IMR-90 (cell line): ENCODE data around the gene PHEX. TPM values are rescaled to one million over a fixed set of nuclear protein-coding genes. Genes with fewer than 3 reads are reported as not detected.
A peak's percentile ranks its signal among the peaks of the same experiment; 100 is the strongest.

Source experiments
- ATAC-seq: fragments of 200-7000 bp; cut with Tn5 transposase; 2 replicates; pipeline ENCODE4 v1.9.1; 2020; ENCODE audit warnings: low read depth, mild to moderate bottlenecking, moderate library complexity
- BruUV-seq: library from RNA; stranded (reverse); fragments of 400-500 nt; replicated peaks from 2 replicates; lab custom pipeline; 2021; lab: Mats Ljungman, UMichigan
- CTCF ChIA-PET: fragments of 300-600 bp; formaldehyde crosslinking; extraction: SDS; loops from one replicate; lab custom pipeline; 2021; ENCODE audit warnings: antibody characterized with exemption; lab: Yijun Ruan, JAX
- POLR2A ChIA-PET: fragments of 300-600 bp; sonication (Branson Sonifier 250); formaldehyde crosslinking; loops from one replicate; lab custom pipeline; 2022; ENCODE audit warnings: antibody characterized with exemption; ENCODE audit not compliant: unreplicated experiment; lab: Charles Lee
- DNase-seq: peaks from one replicate; pipeline ENCODE4 v3.0.0; 2013
- H2AFZ ChIP-seq: replicated peaks from 2 replicates; pipeline ENCODE3; 2013; ENCODE audit warnings: low read length, mild to moderate bottlenecking; ENCODE audit not compliant: poor library complexity
- H2AK5ac ChIP-seq: 2 replicates; pipeline ENCODE4 v1.6.1; 2013; ENCODE audit warnings: low read depth, low read length, inconsistent platforms
- H2AK9ac ChIP-seq: replicated peaks from 2 replicates; pipeline ENCODE3; 2013; ENCODE audit warnings: mild to moderate bottlenecking, low read depth, low read length, moderate library complexity; ENCODE audit not compliant: poor library complexity
- H2BK120ac ChIP-seq: 2 replicates; pipeline ENCODE4 v1.6.1; 2013; ENCODE audit warnings: low read depth, low read length, inconsistent platforms
- H2BK15ac ChIP-seq: 3 replicates; pipeline ENCODE4 v1.6.1; 2013; ENCODE audit warnings: low read depth, low read length, inconsistent platforms
- H2BK20ac ChIP-seq: 2 replicates; pipeline ENCODE4 v1.6.1; 2013; ENCODE audit warnings: low read depth, mild to moderate bottlenecking, inconsistent platforms, low read length, moderate library complexity
- H2BK5ac ChIP-seq: 2 replicates; pipeline ENCODE4 v1.6.1; 2013; ENCODE audit warnings: mild to moderate bottlenecking, low read depth, low read length, inconsistent platforms; ENCODE audit not compliant: poor library complexity, severe bottlenecking
- H3K14ac ChIP-seq: replicated peaks from 2 replicates; pipeline ENCODE4 v1.6.1; 2013; ENCODE audit warnings: low read depth, low read length, inconsistent platforms
- H3K18ac ChIP-seq: 2 replicates; pipeline ENCODE4 v1.6.1; 2013; ENCODE audit warnings: low read depth, low read length, control low read depth
- H3K23ac ChIP-seq: 2 replicates; pipeline ENCODE4 v1.6.1; 2013; ENCODE audit warnings: low read depth, low read length, inconsistent platforms
- H3K27ac ChIP-seq: 2 replicates; pipeline ENCODE4 v1.5.1; 2013; ENCODE audit warnings: mild to moderate bottlenecking, control low read depth, low read length; ENCODE audit not compliant: insufficient read depth
- H3K27me3 ChIP-seq: 2 replicates; pipeline ENCODE4 v1.6.1; 2013; ENCODE audit warnings: low read length; ENCODE audit not compliant: control insufficient read depth, insufficient read depth
- H3K36me3 ChIP-seq: 2 replicates; pipeline ENCODE4 v1.6.1; 2013; ENCODE audit warnings: low read length, mixed read lengths; ENCODE audit not compliant: control insufficient read depth, insufficient read depth
- H3K4ac ChIP-seq: 2 replicates; pipeline ENCODE4 v1.6.1; 2013; ENCODE audit warnings: low read depth, low read length, inconsistent platforms
- H3K4me1 ChIP-seq: 2 replicates; pipeline ENCODE4 v1.6.1; 2013; ENCODE audit warnings: low read length, mixed read lengths; ENCODE audit not compliant: control insufficient read depth, insufficient read depth
- H3K4me2 ChIP-seq: 2 replicates; pipeline ENCODE4 v1.6.1; 2013; ENCODE audit warnings: low read depth, mild to moderate bottlenecking, control low read depth, low read length, moderate library complexity
- H3K4me3 ChIP-seq: 2 replicates; pipeline ENCODE4 v1.5.1; 2013; ENCODE audit warnings: low read depth, mild to moderate bottlenecking, control low read depth, low read length, moderate library complexity; ENCODE audit not compliant: insufficient read depth
- H3K56ac ChIP-seq: 2 replicates; pipeline ENCODE4 v1.6.1; 2013; ENCODE audit warnings: low read length, inconsistent platforms; ENCODE audit not compliant: insufficient read depth; ENCODE audit errors: extremely low read depth
- H3K79me1 ChIP-seq, 2 experiments: 2 replicates each; pipeline ENCODE4 v1.6.1; 2013; ENCODE audit warnings: low read length in 2 of 2, inconsistent platforms in 1 of 2, low read depth in 1 of 2
- H3K9ac ChIP-seq: 2 replicates; pipeline ENCODE4 v1.6.1; 2013; ENCODE audit warnings: low read depth, low read length, control low read depth
- H3K9me1 ChIP-seq: 2 replicates; pipeline ENCODE4 v1.6.1; 2013; ENCODE audit warnings: low read length, inconsistent platforms; ENCODE audit not compliant: insufficient read depth
- H3K9me3 ChIP-seq: 2 replicates; pipeline ENCODE4 v1.6.1; 2013; ENCODE audit warnings: low read length; ENCODE audit not compliant: control insufficient read depth, insufficient read depth
- H4K20me1 ChIP-seq: 2 replicates; pipeline ENCODE4 v1.6.1; 2013; ENCODE audit warnings: low read length, inconsistent platforms; ENCODE audit not compliant: insufficient read depth
- H4K5ac ChIP-seq: 2 replicates; pipeline ENCODE4 v1.6.1; 2013; ENCODE audit warnings: mild to moderate bottlenecking, low read depth, low read length, control low read depth
- H4K8ac ChIP-seq, 2 experiments: 2 replicates each; pipeline ENCODE4 v1.6.1; 2013; ENCODE audit warnings: low read depth in 2 of 2, low read length in 2 of 2, control low read depth in 1 of 2, inconsistent platforms in 1 of 2
- H4K91ac ChIP-seq: 2 replicates; pipeline ENCODE4 v1.6.1; 2013; ENCODE audit warnings: low read depth, low read length, inconsistent platforms; ENCODE audit not compliant: insufficient read depth
- BHLHE40 ChIP-seq: fragments of 150-350 bp; IDR thresholded peaks from 2 replicates; pipeline ENCODE4 v1.6.1; 2016; ENCODE audit warnings: mild to moderate bottlenecking, low read depth, low read length
- CEBPB ChIP-seq: IDR thresholded peaks from 2 replicates; pipeline ENCODE4 v1.6.1; 2012; ENCODE audit warnings: low read depth, low read length, improper control_type of control experiment
- CHD1 ChIP-seq: IDR thresholded peaks from 2 replicates; pipeline ENCODE4 v1.6.1; 2012; ENCODE audit warnings: low read depth, low read length, improper control_type of control experiment
- CTCF ChIP-seq: conservative IDR thresholded peaks from 2 replicates; pipeline ENCODE4 v1.5.1; 2012; ENCODE audit warnings: mild to moderate bottlenecking, low read depth, low read length, improper control_type of control experiment
- ELK1 ChIP-seq: fragments of 150-350 bp; IDR thresholded peaks from 2 replicates; pipeline ENCODE4 v1.6.1; 2016; ENCODE audit warnings: low read depth, mild to moderate bottlenecking, low read length, moderate library complexity, borderline replicate concordance
- FOS ChIP-seq: fragments of 150-350 bp; IDR thresholded peaks from 2 replicates; pipeline ENCODE4 v1.6.1; 2016; ENCODE audit warnings: low read depth, low read length
- MAZ ChIP-seq: IDR thresholded peaks from 2 replicates; pipeline ENCODE4 v1.6.1; 2012; ENCODE audit warnings: low read depth, mild to moderate bottlenecking, low read length, improper control_type of control experiment, moderate library complexity, borderline replicate concordance
- MXI1 ChIP-seq: IDR thresholded peaks from 2 replicates; pipeline ENCODE4 v1.6.1; 2012; ENCODE audit warnings: low read depth, mild to moderate bottlenecking, low read length, moderate library complexity, borderline replicate concordance
- NFE2L2 ChIP-seq: fragments of 150-350 bp; IDR thresholded peaks from 2 replicates; pipeline ENCODE4 v1.6.1; 2016; ENCODE audit warnings: low read depth, mild to moderate bottlenecking, low read length
- POLR2A ChIP-seq: IDR thresholded peaks from 2 replicates; pipeline ENCODE4 v1.6.1; 2012; ENCODE audit warnings: mild to moderate bottlenecking, low read depth, low read length
- RAD21 ChIP-seq: IDR thresholded peaks from 2 replicates; pipeline ENCODE4 v1.6.1; 2012; ENCODE audit warnings: low read length, improper control_type of control experiment
- RCOR1 ChIP-seq: IDR thresholded peaks from 2 replicates; pipeline ENCODE4 v1.6.1; 2012; ENCODE audit warnings: mild to moderate bottlenecking, low read length, improper control_type of control experiment; ENCODE audit not compliant: insufficient replicate concordance
- RFX5 ChIP-seq: IDR thresholded peaks from 2 replicates; pipeline ENCODE4 v1.8.0; 2012; ENCODE audit warnings: low read depth, mild to moderate bottlenecking, low read length, moderate library complexity
- SMC3 ChIP-seq: fragments of 150-350 bp; IDR thresholded peaks from 2 replicates; pipeline ENCODE4 v1.6.1; 2016; ENCODE audit warnings: low read depth, mild to moderate bottlenecking, antibody characterized with exemption, low read length, moderate library complexity
- USF2 ChIP-seq: fragments of 150-350 bp; IDR thresholded peaks from 2 replicates; pipeline ENCODE4 v1.6.1; 2017; ENCODE audit warnings: mild to moderate bottlenecking, antibody characterized with exemption, low read length, low read depth
- WGBS, 2 experiments: methylation state at CpG; one replicate each; pipeline versions ENCODE4 v1.1.5 to v1.1.7; 2013; ENCODE audit warnings: missing lambda C conversion rate in 2 of 2; ENCODE audit not compliant: insufficient read length in 1 of 2; ENCODE audit errors: extremely low coverage in 2 of 2; 5-methylcytosine and 5-hydroxymethylcytosine counted together
- dilution Hi-C: fragments of 300-500 bp; cut with HindIII; formaldehyde crosslinking; loops from one replicate; pipeline ENCODE4 v1.14.3; 2018; ENCODE audit warnings: low sequenced_read_pairs; ENCODE audit not compliant: unreplicated experiment
- in situ Hi-C: fragments of 300-500 bp; cut with MboI; formaldehyde crosslinking; loops from 3 replicates; pipeline ENCODE4 v1.14.3; 2019; ENCODE audit warnings: low sequenced_read_pairs, inconsistent platforms, mixed read lengths
- intact Hi-C: fragments of 100-400 bp; cut with micrococcal nuclease; formaldehyde crosslinking; loops from 2 replicates; pipeline ENCODE4 v1.10.0; 2022
- polyA plus RNA-seq, 3 experiments: library from polyadenylated mRNA; depleted of rRNA; stranded (reverse); fragments of >200 nt; gene quantifications; 2 replicates each; pipeline ENCODE4 v1.2.3, GENCODE V29; 2012; ENCODE audit warnings: low replicate concordance in 1 of 3
- total RNA-seq: library from RNA; depleted of rRNA; stranded (reverse); fragments of >200 nt; gene quantifications from 2 replicates; pipeline ENCODE4 v1.2.3, GENCODE V29; 2012

Gene PHEX
- total and polyA plus RNA-seq, 2 of the 4 experiments (the other 2 are of a cell fraction), result 0.10 to 0.18 TPM

GRCh38 chrX:22026731-22027130 is 5.4 kb upstream of the PHEX start:
- Histone ChIP-seq H3K4ac (no peak overlapping the region), H2BK5ac (no peak overlapping the region), H3K27me3 (no peaks in the 10 kb centered on the region; the same call in 1 of the 2 replicates), H3K36me3 (no peaks in the 10 kb centered on the region), H3K9ac (no peak overlapping the region), H3K23ac (no peak overlapping the region), H3K14ac (no peak overlapping the region), H3K9me1 (no peaks in the 10 kb centered on the region), H2BK15ac (no peak overlapping the region), H2AFZ (no peak overlapping the region), H3K79me1 (no peaks in the 10 kb centered on the region), H2AK5ac (no peak overlapping the region), H4K91ac (no peak overlapping the region), H3K4me3 (no peak overlapping the region), H3K56ac (no peak overlapping the region), H4K5ac (no peak overlapping the region), H3K4me2 (no peak overlapping the region), H4K20me1 (no peaks in the 10 kb centered on the region), H3K27ac (no peak overlapping the region), H2BK20ac (no peak overlapping the region), H3K4me1 (no peaks in the 10 kb centered on the region), H2AK9ac (peak overlapping the region; percentile 9), H4K8ac (no peak overlapping the region), H3K18ac (no peak overlapping the region), H2BK120ac (no peak overlapping the region), H3K9me3 (no peaks in the 10 kb centered on the region)
- in situ Hi-C loops, result no loop called here
- WGBS, 2 experiments, result no CpG with 5 or more reads among the region's 4 CpGs
- BruUV-seq, result no TSS peak
- dilution Hi-C loops, result no loop called here
- DNase-seq (no peak), ATAC-seq (no peak)
- CTCF ChIA-PET, result no interaction called here
- POLR2A ChIA-PET, result no interaction called here
- no peak for TF ChIP-seq ELK1
- no peak for TF ChIP-seq POLR2A
- no peak for TF ChIP-seq CHD1
- no peak for TF ChIP-seq MAZ
- TF ChIP-seq CTCF, result no peak
- TF ChIP-seq BHLHE40, result no peak
- no peak for TF ChIP-seq RAD21
- no peak for TF ChIP-seq SMC3
- TF ChIP-seq CEBPB, result no peak
- no peak for TF ChIP-seq RCOR1
- no peak for TF ChIP-seq MXI1
- no peak for TF ChIP-seq RFX5
- TF ChIP-seq FOS, result no peak
- no peak for TF ChIP-seq USF2
- no peak for TF ChIP-seq NFE2L2
- intact Hi-C loops, result no loop called here
